Measurements from ENCODE around the gene DDX41. TPM values are rescaled to one million over a fixed set of nuclear protein-coding genes. Genes with fewer than 3 reads are reported as not detected.
"Not testable (repeated sequence)": the region's sequence is repeated elsewhere in the genome, so short reads cannot be mapped to it uniquely, and the experiment has no call there.

The DDX41 gene
- 108 TPM for polyA plus RNA-seq (2013, experiment 1 of 2; ENCODE audit: insufficient read length)
- polyA plus RNA-seq (2013, experiment 2 of 2; ENCODE audit: insufficient read length), result 81.0 TPM

GRCh38 chr5:177516601-177517568 is at the start of gene DDX41:
Gene DDX41 (minus strand): TSS chr5:177516961. CDS start chr5:177516945, 16 bp downstream.
- peak; percentile 99 for DNase-seq

- DNase-seq, result no peak
These were observed 48.3 kb upstream of the DDX41 start for GRCh38 chr5:177565046-177565445.

- DNase-seq, result not testable (repeated sequence)
These were observed 42.7 kb upstream of the DDX41 start for GRCh38 chr5:177559446-177559941.

- no peak for DNase-seq
These were observed 41.0 kb upstream of the DDX41 start for GRCh38 chr5:177557796-177558195.

GRCh38 chr5:177557041-177557647 is 40.4 kb upstream of the DDX41 start:
- DNase-seq, result no peak

- no peak for DNase-seq
These were observed 38.9 kb upstream of the DDX41 start for GRCh38 chr5:177555665-177556064.

GRCh38 chr5:177555228-177555627 is 38.5 kb upstream of the DDX41 start:
- no peak for DNase-seq

- DNase-seq, result peak; percentile 89
These were observed 37.8 kb upstream of the DDX41 start, which contains the start of gene FAM193B for GRCh38 chr5:177554474-177555111. Gene FAM193B (minus strand): TSS chr5:177554563. CDS start chr5:177554458, 105 bp downstream.

GRCh38 chr5:177553671-177554429 is 37.1 kb upstream of the DDX41 start:
- no peak for DNase-seq

GRCh38 chr5:177552839-177553455 is 36.2 kb upstream of the DDX41 start:
- peak; percentile 35 for DNase-seq

- DNase-seq, result no peak
These were observed 33.4 kb upstream of the DDX41 start for GRCh38 chr5:177550122-177550521.

GRCh38 chr5:177548495-177548894 is 31.7 kb upstream of the DDX41 start:
- DNase-seq, result no peak

GRCh38 chr5:177547736-177548135 is 31.0 kb upstream of the DDX41 start:
- DNase-seq, result no peak

GRCh38 chr5:177546258-177546741 is 29.5 kb upstream of the DDX41 start:
- peak; percentile 98 for DNase-seq

- DNase-seq, result peak; percentile 82
These were observed 28.9 kb upstream of the DDX41 start for GRCh38 chr5:177545487-177546257.

GRCh38 chr5:177542816-177543465 is 26.2 kb upstream of the DDX41 start:
- no peak for DNase-seq

GRCh38 chr5:177540438-177540837 is 23.7 kb upstream of the DDX41 start:
- DNase-seq, result no peak

GRCh38 chr5:177539411-177539810 is 22.6 kb upstream of the DDX41 start:
- peak; percentile 65 for DNase-seq

GRCh38 chr5:177538876-177539275 is 22.1 kb upstream of the DDX41 start:
- no peak for DNase-seq

All from fibroblast of skin of back (primary cell).